HepG2 (cell line): ENCODE data around the gene MMP23B. TPM values are rescaled to one million over a fixed set of nuclear protein-coding genes. Genes with fewer than 3 reads are reported as not detected.
"Not testable (repeated sequence)": the region's sequence is repeated elsewhere in the genome, so short reads cannot be mapped to it uniquely, and the experiment has no call there.

Experiments
- E2F1 ChIP-seq: sonication (generic); formaldehyde crosslinking; IDR thresholded peaks from 2 replicates; pipeline ENCODE4 v1.5.0; 2020; ENCODE audit warnings: missing genetic modification reagents
- ESRRA ChIP-seq: sonication (generic); formaldehyde crosslinking; IDR thresholded peaks from 2 replicates; pipeline ENCODE4 v1.5.1; 2020; ENCODE audit warnings: mild to moderate bottlenecking, low read depth, missing genetic modification reagents
- GABPA ChIP-seq, 2 experiments: IDR thresholded peaks; 2 replicates each; pipeline ENCODE4 v1.6.1; 2011 to 2016; ENCODE audit warnings: low read depth in 2 of 2, low read length in 1 of 2, missing biosample characterization in 1 of 2, missing genetic modification characterization in 1 of 2
- GMEB1 ChIP-seq: sonication (generic); formaldehyde crosslinking; IDR thresholded peaks from 2 replicates; pipeline ENCODE4 v1.5.1; 2020; ENCODE audit warnings: missing genetic modification reagents, mild to moderate bottlenecking, borderline replicate concordance
- HCFC1 ChIP-seq: fragments of 150-350 bp; IDR thresholded peaks from 2 replicates; pipeline ENCODE4 v1.6.1; 2014; ENCODE audit warnings: low read depth, low read length
- HDAC1 ChIP-seq: sonication (generic); formaldehyde crosslinking; IDR thresholded peaks from 2 replicates; pipeline ENCODE4 v1.5.1; 2020; ENCODE audit warnings: mild to moderate bottlenecking, missing genetic modification reagents
- HNRNPLL ChIP-seq: fragments of 200-400 bp; formaldehyde crosslinking; IDR thresholded peaks from 2 replicates; pipeline ENCODE4 v1.6.1; 2017; ENCODE audit warnings: mild to moderate bottlenecking, low read depth, low read length; ENCODE audit not compliant: poor library complexity, severe bottlenecking
- KAT8 ChIP-seq: IDR thresholded peaks from 2 replicates; pipeline ENCODE4 v1.6.1; 2016; ENCODE audit warnings: missing genetic modification reagents, missing compliant biosample characterization
- KLF11 ChIP-seq: IDR thresholded peaks from 2 replicates; pipeline ENCODE4 v1.6.1; 2016; ENCODE audit warnings: missing compliant biosample characterization
- KMT2B ChIP-seq: IDR thresholded peaks from 2 replicates; pipeline ENCODE4 v1.6.1; 2016; ENCODE audit warnings: missing genetic modification reagents, missing compliant biosample characterization
- NFYB ChIP-seq: sonication (generic); formaldehyde crosslinking; IDR thresholded peaks from 2 replicates; pipeline ENCODE4 v1.4.0; 2020; ENCODE audit warnings: missing genetic modification reagents
- NONO ChIP-seq, 2 experiments: fragments of 450-650 bp in 1 of 2; sonication (generic) in 1 of 2; formaldehyde crosslinking in 1 of 2; IDR thresholded peaks in 1 of 2; conservative IDR thresholded peaks in 1 of 2; 2 replicates each; pipeline versions ENCODE4 v1.6.1 to v1.8.0; 2017 to 2022; ENCODE audit warnings: mild to moderate bottlenecking in 1 of 2, missing genetic modification reagents in 1 of 2, moderate library complexity in 1 of 2
- THAP9 ChIP-seq: sonication (generic); formaldehyde crosslinking; IDR thresholded peaks from 2 replicates; pipeline ENCODE4; 2020; ENCODE audit warnings: missing genetic modification reagents, mild to moderate bottlenecking, borderline replicate concordance
- UBTF ChIP-seq: sonication (generic); formaldehyde crosslinking; IDR thresholded peaks from 2 replicates; pipeline ENCODE4 v1.4.0; 2020; ENCODE audit warnings: mild to moderate bottlenecking, missing genetic modification reagents
- YY1 ChIP-seq: IDR thresholded peaks from 2 replicates; pipeline ENCODE4 v1.6.1; 2011; ENCODE audit warnings: low read length, low read depth, moderate library complexity, mild to moderate bottlenecking; ENCODE audit not compliant: insufficient read depth, insufficient replicate concordance
- ZBTB25 ChIP-seq: IDR thresholded peaks from 2 replicates; pipeline ENCODE4 v1.6.1; 2018; ENCODE audit warnings: missing genetic modification reagents
- polyA plus RNA-seq, 8 experiments: library from polyadenylated mRNA; depleted of rRNA in 3 of 8; stranded (reverse) in 7 of 8; unstranded in 1 of 8; fragments of >200 nt; fragmentation: Illumina TruSeq in 4 of 8; extraction: Trizol in 4 of 8; gene quantifications; 2 replicates each; pipeline versions ENCODE4 v1.2.1 to v1.2.3, GENCODE V29; 2011 to 2016; ENCODE audit warnings: low read depth in 4 of 8, missing spikeins in 1 of 8, mixed read lengths in 1 of 8; ENCODE audit not compliant: insufficient read depth in 1 of 8
- total RNA-seq, 5 experiments: library from RNA; depleted of rRNA; stranded (reverse); fragments of >200 nt; fragmentation: Illumina TruSeq; extraction: Trizol; gene quantifications; 2 replicates each; pipeline ENCODE4 v1.2.3, GENCODE V29; 2016; ENCODE audit warnings: low read depth in 1 of 5

Gene MMP23B
- total and polyA plus RNA-seq, 2 of the 13 experiments (the other 11 are each of a cell fraction or from before 2014, with no cell fraction given) = 0.61 to 0.75 TPM

GRCh38 chr1:1658583-1659549 lies 26.9 kb downstream of the MMP23B start, which contains the start of gene CDK11B (continued):
- TF ChIP-seq GMEB1 = peak; percentile 81
- TF ChIP-seq NFYB (CRISPR knock-in tag) = peak; percentile 41; the same call in 1 of the 2 replicates
- TF ChIP-seq UBTF (CRISPR knock-in tag) = peak; percentile 38; the same call in 1 of the 2 replicates
- peak; percentile 100 for TF ChIP-seq ZBTB25 (CRISPR knock-in tag)
- peak; percentile 96 for TF ChIP-seq KAT8 (CRISPR knock-in tag)
- peak; percentile 61 for TF ChIP-seq HNRNPLL
- TF ChIP-seq YY1 = peak; percentile 11
- TF ChIP-seq KMT2B = peak; percentile 91
- TF ChIP-seq E2F1 = peak; percentile 44; the same call in 1 of the 2 replicates
- TF ChIP-seq KLF11 (CRISPR knock-in tag) = 0 out of 2 replicates have a peak, but pooled peaks have one; percentile 52
- peak; percentile 69 for TF ChIP-seq GABPA (IDR thresholded peaks at IDR 0.05; ENCODE audit: low read depth, low read length)
- peak; percentile 91 for TF ChIP-seq GABPA (CRISPR knock-in tag; IDR thresholded peaks at IDR 0.05; ENCODE audit: low read depth)
- TF ChIP-seq HCFC1 = peak; percentile 68
- not testable (repeated sequence) for TF ChIP-seq NONO (IDR thresholded peaks at IDR 0.05)
- TF ChIP-seq NONO (CRISPR knock-in tag; conservative IDR thresholded peaks at IDR 0.05) = 0 out of 2 replicates have a peak, but pooled peaks have one; percentile 33
- TF ChIP-seq HDAC1 = peak; percentile 80
- peak; percentile 78; the same call in 1 of the 2 replicates for TF ChIP-seq THAP9 (CRISPR knock-in tag)
- 0 out of 2 replicates have a peak, but pooled peaks have one; percentile 25 for TF ChIP-seq ESRRA (CRISPR knock-in tag)
